Fibroblast of skin of scalp (primary cell): ENCODE data around the gene ITGA3. TPM values are rescaled to one million over a fixed set of nuclear protein-coding genes. Genes with fewer than 3 reads are reported as not detected.
A peak's percentile ranks its signal among the peaks of the same experiment; 100 is the strongest.

Source experiments
- DNase-seq: peaks from one replicate; pipeline ENCODE4 v3.0.0-alpha.2; 2013
- polyA plus RNA-seq, 2 experiments: library from polyadenylated mRNA; unstranded; fragments of 120-200 nt; gene quantifications; one replicate each; pipeline ENCODE4 v1.2.1, GENCODE V29; 2013; ENCODE audit not compliant: insufficient read length in 2 of 2

ITGA3 gene
- polyA plus RNA-seq (2013, experiment 1 of 2; ENCODE audit: insufficient read length), result 57.4 TPM
- polyA plus RNA-seq (2013, experiment 2 of 2; ENCODE audit: insufficient read length), result 50.1 TPM

GRCh38 chr17:50055426-50056216 lies at the start of gene ITGA3:
Gene ITGA3, plus strand, starts transcription at chr17:50056110. Its CDS starts 330 bp downstream, at chr17:50056440.
- peak; percentile 76 for DNase-seq

- DNase-seq, result no peak
These were observed 46.6 kb upstream of the ITGA3 start for GRCh38 chr17:50009282-50009681.

GRCh38 chr17:50013079-50013478 lies 42.8 kb upstream of the ITGA3 start:
- DNase-seq, result no peak

- DNase-seq, result no peak
These were observed 41.3 kb upstream of the ITGA3 start for GRCh38 chr17:50014471-50015088.

GRCh38 chr17:50015146-50015545 lies 40.8 kb upstream of the ITGA3 start:
- DNase-seq, result no peak

- no peak for DNase-seq
These were observed 37.0 kb upstream of the ITGA3 start for GRCh38 chr17:50018909-50019308.

- no peak for DNase-seq
These were observed 34.9 kb upstream of the ITGA3 start for GRCh38 chr17:50020841-50021599.

GRCh38 chr17:50021681-50022370 lies 34.1 kb upstream of the ITGA3 start:
- DNase-seq, result no peak

- no peak for DNase-seq
These were observed 33.3 kb upstream of the ITGA3 start for GRCh38 chr17:50022463-50023130.

GRCh38 chr17:50023520-50023919 lies 32.4 kb upstream of the ITGA3 start:
- DNase-seq, result no peak

- DNase-seq, result no peak
These were observed 31.1 kb upstream of the ITGA3 start for GRCh38 chr17:50024808-50025207.

- no peak for DNase-seq
These were observed 29.7 kb upstream of the ITGA3 start for GRCh38 chr17:50026046-50026675.

- peak; percentile 81 for DNase-seq
These were observed 29.1 kb upstream of the ITGA3 start for GRCh38 chr17:50026837-50027171.

GRCh38 chr17:50027172-50027880 lies 28.6 kb upstream of the ITGA3 start:
- peak; percentile 95 for DNase-seq

- peak; percentile 78 for DNase-seq
These were observed 27.8 kb upstream of the ITGA3 start for GRCh38 chr17:50027881-50028735.

GRCh38 chr17:50028736-50029120 lies 27.2 kb upstream of the ITGA3 start:
- DNase-seq, result no peak

GRCh38 chr17:50029185-50029584 lies 26.7 kb upstream of the ITGA3 start:
- no peak for DNase-seq

- DNase-seq, result peak; percentile 77
These were observed 22.6 kb upstream of the ITGA3 start for GRCh38 chr17:50033316-50033715.

- DNase-seq, result no peak
These were observed 21.2 kb upstream of the ITGA3 start for GRCh38 chr17:50034498-50035364.
